Measurements from ENCODE around the gene ELOB. TPM values are rescaled to one million over a fixed set of nuclear protein-coding genes. Genes with fewer than 3 reads are reported as not detected.

The ELOB gene
- total RNA-seq = 382 and 420 TPM in 2 replicates

DNA sequence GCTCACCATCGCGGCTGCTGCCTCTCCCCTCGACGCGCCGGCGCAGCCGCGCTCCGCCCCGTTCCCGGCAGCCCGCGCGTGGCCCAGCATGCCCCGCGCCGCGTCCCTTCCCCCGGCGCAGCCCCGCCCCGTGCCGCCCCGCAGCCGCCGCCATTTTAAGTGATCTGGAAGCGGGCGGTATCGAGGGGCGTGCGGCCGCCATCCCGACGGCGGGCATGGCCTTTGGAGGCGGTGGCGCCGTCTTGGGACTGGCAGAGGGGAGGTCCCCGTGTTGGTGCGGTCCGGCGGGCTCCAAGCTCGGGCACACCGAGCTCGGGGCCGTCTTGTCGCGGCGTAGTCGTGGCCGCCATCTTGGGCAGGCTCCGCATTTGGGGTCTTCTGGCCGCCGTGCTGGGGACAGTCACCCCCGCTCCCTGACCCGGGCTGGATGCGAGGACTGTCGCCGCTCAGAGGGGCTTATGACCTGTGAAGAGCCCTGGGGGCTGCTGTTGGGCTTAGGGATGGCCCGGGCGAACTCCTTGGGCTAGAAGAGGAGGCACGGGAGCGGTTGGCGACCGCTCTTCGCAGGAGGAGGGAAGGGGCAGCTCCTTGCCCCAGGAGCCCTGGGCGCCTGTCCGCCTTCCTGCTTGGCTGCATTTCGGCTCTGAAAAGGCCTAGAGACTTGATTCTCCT lies at the start of gene ELOB:
Gene ELOB, minus strand, starts transcription at position 50 of the 672 bp plus-strand sequence. Its CDS starts 41 bp downstream, at position 9.

DNA sequence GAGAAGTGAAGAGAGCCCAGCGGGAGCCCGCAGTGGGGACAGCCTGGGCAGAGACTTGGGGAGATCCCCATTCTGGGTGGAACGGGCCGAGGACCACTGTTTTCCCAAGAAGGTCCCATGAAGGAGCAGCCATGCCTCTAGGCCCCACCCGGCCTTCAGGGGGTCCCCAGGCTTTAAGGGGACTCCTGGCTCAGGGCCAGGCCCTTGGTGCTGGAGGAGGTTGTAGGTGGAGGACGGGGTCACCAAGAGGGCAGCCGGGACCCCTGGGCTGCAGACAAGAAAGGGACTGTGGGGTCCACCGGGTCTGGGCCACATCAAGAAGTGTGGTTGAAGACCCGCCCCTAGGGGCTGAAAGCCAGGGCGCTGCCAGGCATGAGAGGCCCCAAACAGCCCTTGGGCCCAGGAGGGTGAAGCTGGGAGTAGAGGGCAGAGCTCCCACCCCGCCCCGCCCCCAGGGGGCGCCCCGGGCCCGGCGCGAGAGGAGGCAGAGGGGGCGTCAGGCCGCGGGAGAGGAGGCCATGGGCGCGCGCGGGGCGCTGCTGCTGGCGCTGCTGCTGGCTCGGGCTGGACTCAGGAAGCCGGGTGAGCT lies 39.8 kb upstream of the ELOB start, which contains the start of gene PRSS21:
Gene PRSS21, plus strand, starts transcription at position 487 of the 589 bp plus-strand sequence. Its CDS starts 32 bp downstream, at position 519.

DNA sequence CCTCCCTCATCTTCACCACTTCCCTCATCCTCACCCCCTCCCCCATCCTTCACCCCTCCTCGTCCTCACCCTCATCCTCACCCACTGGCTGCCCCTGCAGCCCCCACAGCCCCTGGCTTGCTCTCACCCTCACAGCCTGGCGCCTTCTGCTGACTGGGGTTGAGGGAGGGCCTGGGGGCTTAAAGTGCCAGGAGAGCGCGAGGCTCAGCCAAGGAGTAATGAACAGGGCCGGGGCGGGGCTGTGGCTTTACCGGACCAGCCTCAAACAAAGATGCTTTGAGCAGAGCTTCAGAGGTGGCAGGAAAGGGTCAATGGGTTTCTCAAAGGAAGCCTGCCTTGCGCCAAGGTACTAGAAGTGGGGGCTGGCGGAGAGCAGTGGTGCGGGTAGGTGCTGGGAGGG lies 10.3 kb upstream of the ELOB start, which contains the start of gene PRSS33:
Gene PRSS33, minus strand, starts transcription at position 155 of the 400 bp plus-strand sequence. CDS start 1,013 bp downstream, outside the sequence.

DNA sequence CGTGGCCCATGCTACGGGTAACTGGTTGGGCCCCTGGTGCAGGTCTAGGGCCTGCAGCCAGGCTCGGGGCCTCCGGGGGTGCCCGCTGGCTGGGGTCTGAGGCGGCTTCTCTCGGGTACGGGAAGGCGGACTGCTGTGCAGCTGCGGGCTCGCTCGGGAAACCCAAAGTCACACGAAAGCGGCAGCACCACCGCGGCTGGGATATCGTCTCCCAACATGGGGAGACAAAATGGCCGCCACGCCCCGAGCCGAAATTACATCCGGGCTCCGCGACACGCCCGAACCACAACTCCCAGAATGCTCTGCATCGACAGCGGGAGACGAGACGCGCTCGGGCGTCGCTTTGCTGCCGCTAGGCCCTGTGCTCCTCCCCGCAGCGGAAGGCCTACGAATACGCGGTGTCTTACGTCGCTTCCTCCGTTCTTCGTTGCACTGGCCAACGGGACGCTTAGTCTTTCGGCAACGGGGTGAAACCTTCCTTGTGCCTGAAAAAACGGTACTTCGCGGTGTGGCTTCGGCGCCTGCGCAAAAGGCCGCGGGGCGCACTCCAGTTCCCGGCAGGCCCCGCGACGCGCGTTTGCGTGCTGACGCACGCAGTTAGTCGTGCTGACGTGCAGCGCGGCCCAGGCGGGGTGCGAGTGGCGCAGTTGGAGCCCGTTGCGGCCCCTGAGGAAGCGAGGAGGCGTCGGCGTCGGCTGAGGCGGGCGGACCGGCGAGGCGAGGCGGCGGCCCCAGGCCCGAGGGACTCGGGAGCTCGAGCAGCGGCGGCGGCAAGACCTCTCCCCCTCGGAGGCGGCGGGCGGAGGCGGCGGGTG lies 24.8 kb downstream of the ELOB start, which contains the start of gene SRRM2:
Gene SRRM2, plus strand, starts transcription at position 604 of the 815 bp plus-strand sequence. CDS start 3,727 bp downstream, outside the sequence.

Other genes with a start within 250 kb of the ELOB start
- 1.3 TPM in 1 of 2 replicates, not detected in the other for gene CEMP1, start 245.9 kb downstream of the ELOB start, total RNA-seq
- 22.2 and 24.1 TPM in 2 replicates for gene PDPK1, start 239.3 kb downstream of the ELOB start, total RNA-seq
- gene KCTD5, start 94.8 kb downstream of the ELOB start, total RNA-seq = 27.5 and 37.8 TPM in 2 replicates
- under 0.01 and 0.96 TPM in 2 replicates for gene PRSS27, start 57.1 kb downstream of the ELOB start, total RNA-seq
- gene SRRM2, start 24.6 kb downstream of the ELOB start, total RNA-seq = 36.4 and 60.5 TPM in 2 replicates
- gene PRSS33, start 10.3 kb upstream of the ELOB start, total RNA-seq = not detected in 2 replicates
- not detected in 2 replicates for gene PRSS41, start 21.2 kb upstream of the ELOB start, total RNA-seq
- gene PRSS21, start 40.0 kb upstream of the ELOB start, total RNA-seq = 5.8 and 8.7 TPM in 2 replicates
- 0.64 and 1.4 TPM in 2 replicates for gene ZG16B, start 53.0 kb upstream of the ELOB start, total RNA-seq
- 8.3 and 21.0 TPM in 2 replicates for gene PRSS22, start 80.9 kb upstream of the ELOB start, total RNA-seq
- 39.2 and 75.9 TPM in 2 replicates for gene FLYWCH2, start 105.9 kb upstream of the ELOB start, total RNA-seq
- 41.9 and 48.4 TPM in 2 replicates for gene FLYWCH1, start 134.7 kb upstream of the ELOB start, total RNA-seq
- gene KREMEN2, start 187.0 kb upstream of the ELOB start, total RNA-seq = 3.2 and 30.1 TPM in 2 replicates
- gene PAQR4, start 192.1 kb upstream of the ELOB start, total RNA-seq = 7.2 and 17.4 TPM in 2 replicates
- gene PKMYT1, start 203.2 kb upstream of the ELOB start, total RNA-seq = 0.43 and 1.9 TPM in 2 replicates
- not detected in 2 replicates for gene CLDN9, start 235.6 kb upstream of the ELOB start, total RNA-seq
- 0.21 and 4.8 TPM in 2 replicates for gene CLDN6, start 240.9 kb upstream of the ELOB start, total RNA-seq
- 336 and 560 TPM in 2 replicates for gene TNFRSF12A, start 243.1 kb upstream of the ELOB start, total RNA-seq
- gene HCFC1R1, start 246.7 kb upstream of the ELOB start, total RNA-seq = 8.3 and 21.7 TPM in 2 replicates
- gene THOC6, start 246.8 kb upstream of the ELOB start, total RNA-seq = 20.9 and 35.4 TPM in 2 replicates